Measurements from ENCODE around the gene ZNF22. TPM values are rescaled to one million over a fixed set of nuclear protein-coding genes. Genes with fewer than 3 reads are reported as not detected.

ZNF22 gene
- total and polyA plus RNA-seq, 12 donors, result 11.0 to 17.2 (median 15.6) TPM

DNA sequence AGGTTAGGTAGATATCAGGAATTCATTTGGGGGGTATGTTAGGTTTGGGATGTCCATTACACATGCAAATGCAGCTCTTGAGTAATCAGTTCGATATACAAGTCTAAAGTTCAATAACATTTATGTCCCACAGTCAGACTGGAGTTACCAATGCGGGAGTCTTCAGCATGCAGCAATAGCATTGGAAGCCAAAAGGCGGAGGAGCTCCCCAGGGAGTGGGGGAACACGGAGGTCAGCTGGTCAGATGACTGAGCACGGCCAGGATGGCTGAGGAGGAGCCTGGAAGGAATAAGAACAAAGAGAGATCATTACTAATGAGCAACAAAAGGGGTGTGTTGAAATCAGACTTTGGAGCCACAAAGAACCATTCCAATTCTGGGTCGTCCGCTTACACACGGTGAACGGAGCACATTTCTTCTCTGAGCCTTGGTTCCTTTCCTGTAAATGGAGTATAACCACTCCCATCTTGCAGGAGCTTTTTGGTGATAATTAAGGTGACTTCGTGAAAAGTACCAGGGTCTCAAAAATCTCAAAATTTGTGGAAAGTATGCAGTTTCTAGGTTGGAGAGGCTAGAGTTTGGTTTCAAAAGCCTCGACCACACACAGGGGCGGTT is 478 bp upstream of the ZNF22 start:
- ATAC-seq (peak; percentile 31 to 68 (median 50)), DNase-seq (peak; percentile 84 to 92)
- WGBS, 2 donors, result 26 to 38% methylated on average over 12 of the region's 12 CpGs
- Histone ChIP-seq H3K4me1 (peaks cover 25 to 84% (median 74%) of the 10 kb centered on the region in 9 donors), H3K36me3 (peaks cover 0 to 24% (median 15%) of the 10 kb centered on the region in 9 donors), H3K9me3 (peaks cover 0 to 9% (median 0%) of the 10 kb centered on the region in 11 donors), H3K27me3 (no peaks in the 10 kb centered on the region), H3K27ac (peak overlapping the region; percentile 94 to 100 (median 97)), H3K4me3 (peak overlapping the region in 9 of 10 donors; percentile 57 to 75 (median 69))
- intact Hi-C loops (cut with DNase I), result loop anchor here in 2 of 10 donors (2.0 to 10.0 kb wide), 3 partner anchors 21 to 235 kb away; partner anchors contain the start of gene DEPP1 (in 1 of the 2)
- TF ChIP-seq, protein P1, sequence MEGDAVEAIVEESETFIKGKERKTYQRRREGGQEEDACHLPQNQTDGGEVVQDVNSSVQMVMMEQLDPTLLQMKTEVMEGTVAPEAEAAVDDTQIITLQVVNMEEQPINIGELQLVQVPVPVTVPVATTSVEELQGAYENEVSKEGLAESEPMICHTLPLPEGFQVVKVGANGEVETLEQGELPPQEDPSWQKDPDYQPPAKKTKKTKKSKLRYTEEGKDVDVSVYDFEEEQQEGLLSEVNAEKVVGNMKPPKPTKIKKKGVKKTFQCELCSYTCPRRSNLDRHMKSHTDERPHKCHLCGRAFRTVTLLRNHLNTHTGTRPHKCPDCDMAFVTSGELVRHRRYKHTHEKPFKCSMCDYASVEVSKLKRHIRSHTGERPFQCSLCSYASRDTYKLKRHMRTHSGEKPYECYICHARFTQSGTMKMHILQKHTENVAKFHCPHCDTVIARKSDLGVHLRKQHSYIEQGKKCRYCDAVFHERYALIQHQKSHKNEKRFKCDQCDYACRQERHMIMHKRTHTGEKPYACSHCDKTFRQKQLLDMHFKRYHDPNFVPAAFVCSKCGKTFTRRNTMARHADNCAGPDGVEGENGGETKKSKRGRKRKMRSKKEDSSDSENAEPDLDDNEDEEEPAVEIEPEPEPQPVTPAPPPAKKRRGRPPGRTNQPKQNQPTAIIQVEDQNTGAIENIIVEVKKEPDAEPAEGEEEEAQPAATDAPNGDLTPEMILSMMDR (IDR thresholded peaks at IDR 0.05), result no peak

DNA sequence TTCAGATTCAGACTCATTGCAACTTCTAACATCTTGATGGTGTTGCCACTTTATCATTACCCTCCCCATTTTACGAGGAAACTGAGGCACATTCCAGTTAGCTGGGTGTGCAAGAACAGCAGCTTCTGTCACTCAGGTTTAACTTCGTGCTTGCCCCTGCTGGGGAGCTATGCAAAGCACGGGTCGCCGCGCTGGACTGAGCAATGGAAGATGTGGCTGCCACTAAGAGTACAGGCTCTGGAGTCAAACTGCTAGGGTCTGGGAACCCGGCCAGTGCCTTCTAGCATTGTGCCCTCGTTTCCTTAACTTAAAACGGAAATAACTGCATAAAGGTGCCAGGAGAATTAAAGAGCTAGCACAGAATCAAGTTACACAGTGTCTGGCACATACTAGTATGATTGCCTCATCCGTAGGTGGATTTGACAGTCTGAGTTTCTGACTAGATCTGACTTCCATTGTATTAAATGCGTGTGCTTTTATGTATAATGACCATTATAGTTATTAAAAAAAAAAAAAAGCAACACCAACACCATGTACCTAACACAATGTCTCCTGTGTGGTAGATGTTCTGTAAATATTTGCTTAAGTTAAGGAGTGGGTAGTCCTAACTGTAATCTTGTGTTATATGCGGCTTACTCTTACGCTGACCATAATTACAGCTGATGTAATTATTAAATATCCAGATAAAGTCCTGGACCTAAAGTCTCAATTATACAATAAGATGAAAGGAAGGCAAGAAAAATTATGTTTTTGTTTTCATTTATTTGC is 842 bp downstream of the ZNF22 start:
- Histone ChIP-seq H3K27me3 (no peaks in the 10 kb centered on the region), H3K4me3 (peak overlapping the region; percentile 29 to 75 (median 68)), H3K4me1 (peaks cover 12 to 82% (median 69%) of the 10 kb centered on the region in 9 donors), H3K27ac (peak overlapping the region; percentile 94 to 100 (median 97)), H3K9me3 (peaks cover 0 to 9% (median 0%) of the 10 kb centered on the region in 11 donors), H3K36me3 (peaks cover 0 to 29% (median 15%) of the 10 kb centered on the region in 9 donors)
- peak; percentile 69 to 75 for DNase-seq
- intact Hi-C loops (cut with DNase I), result loop anchor here in 2 of 10 donors (2.0 to 10.0 kb wide), 3 partner anchors 23 to 233 kb away; partner anchors contain the start of gene DEPP1 (in 1 of the 2)
- ATAC-seq, result peak; percentile 23 to 77 (median 56)
- TF ChIP-seq, protein P1 (IDR thresholded peaks at IDR 0.05), result peak in 4 of 9 donors; percentile 5 to 30 (median 22)
- 6 to 8% methylated on average over 13 of the region's 13 CpGs for WGBS, 2 donors

DNA sequence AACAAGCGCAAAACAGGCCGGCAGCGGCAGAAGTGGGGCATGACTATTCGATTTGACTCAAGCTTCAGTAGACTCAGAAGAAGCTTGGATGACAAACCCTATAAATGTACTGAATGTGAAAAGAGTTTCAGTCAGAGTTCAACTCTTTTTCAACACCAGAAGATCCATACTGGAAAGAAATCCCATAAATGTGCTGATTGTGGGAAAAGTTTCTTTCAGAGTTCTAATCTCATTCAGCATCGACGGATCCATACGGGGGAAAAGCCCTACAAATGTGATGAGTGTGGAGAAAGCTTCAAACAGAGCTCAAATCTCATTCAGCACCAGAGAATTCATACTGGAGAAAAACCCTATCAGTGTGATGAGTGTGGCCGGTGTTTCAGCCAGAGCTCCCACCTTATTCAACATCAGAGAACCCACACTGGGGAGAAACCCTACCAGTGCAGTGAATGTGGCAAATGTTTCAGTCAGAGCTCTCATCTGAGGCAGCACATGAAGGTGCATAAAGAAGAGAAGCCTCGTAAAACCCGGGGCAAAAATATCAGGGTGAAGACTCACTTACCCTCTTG is 2.8 kb downstream of the ZNF22 start:
- Histone ChIP-seq H3K9me3 (peaks cover 0 to 9% (median 0%) of the 10 kb centered on the region in 11 donors), H3K27me3 (no peaks in the 10 kb centered on the region), H3K4me1 (peaks cover 1 to 70% (median 54%) of the 10 kb centered on the region in 9 donors), H3K27ac (peak overlapping the region in 1 of 10 donors; percentile 99), H3K4me3 (no peak overlapping the region), H3K36me3 (peaks cover 0 to 29% (median 15%) of the 10 kb centered on the region in 9 donors)
- intact Hi-C loops (cut with DNase I), result loop anchor here in 2 of 10 donors (10.0 kb wide), 2 partner anchors 69 to 231 kb away; no protein-coding TSS in a partner anchor
- 92 to 94% methylated on average over 10 of the region's 10 CpGs for WGBS, 2 donors
- ATAC-seq, result no peak
- no peak for DNase-seq
- TF ChIP-seq, protein P1 (IDR thresholded peaks at IDR 0.05), result no peak

DNA sequence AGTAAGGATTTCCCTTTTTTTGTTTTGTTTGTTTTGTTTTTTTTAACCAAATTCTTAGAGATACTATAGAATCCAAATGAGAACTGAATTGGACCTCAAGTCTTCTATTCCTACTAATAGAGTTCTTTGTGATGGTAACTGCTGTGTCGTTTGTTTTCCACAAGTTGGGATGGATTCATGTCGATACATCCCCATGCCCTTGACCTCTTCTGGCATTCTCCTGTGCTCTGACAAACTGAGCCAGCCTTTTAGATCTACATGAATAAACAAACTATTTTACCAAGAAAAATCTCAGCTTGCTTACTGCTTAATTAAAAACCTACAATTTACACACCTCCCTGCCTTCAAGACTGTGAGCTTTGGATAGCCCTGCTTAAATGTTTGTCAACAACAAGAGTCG is 3.9 kb downstream of the ZNF22 start:
- TF ChIP-seq, protein P1 (IDR thresholded peaks at IDR 0.05), result no peak
- intact Hi-C loops (cut with DNase I), result loop anchor here in 2 of 10 donors (10.0 kb wide), 2 partner anchors 70 to 230 kb away; no protein-coding TSS in a partner anchor
- Histone ChIP-seq H3K4me1 (peaks cover 0 to 59% (median 50%) of the 10 kb centered on the region in 9 donors), H3K27ac (no peak overlapping the region), H3K4me3 (no peak overlapping the region), H3K36me3 (peaks cover 0 to 29% (median 15%) of the 10 kb centered on the region in 9 donors), H3K9me3 (peaks cover 0 to 9% (median 0%) of the 10 kb centered on the region in 11 donors), H3K27me3 (no peaks in the 10 kb centered on the region)
- ATAC-seq (no peak), DNase-seq (no peak)
- WGBS, 2 donors, result 43 to 51% methylated on average over 3 of the region's 3 CpGs
